Measurements from ENCODE around the gene R3HDM2. TPM values are rescaled to one million over a fixed set of nuclear protein-coding genes. Genes with fewer than 3 reads are reported as not detected.

R3HDM2 gene
- total RNA-seq, 1 experiment from 2014 or later: 64.0 TPM

- H3K9me3 ChIP-seq (ENCODE audit: low read depth, low read length, poor library complexity, severe bottlenecking): no peaks in the 10 kb centered on the region
- no peaks in the 10 kb centered on the region for H3K36me3 ChIP-seq (ENCODE audit: insufficient read depth, low read length, poor library complexity, severe bottlenecking)
- POLR2A ChIA-PET (ENCODE audit: low non-redundant PET): interaction anchor here (0.5 to 0.6 kb wide), 2 partner anchors 15 to 38 kb away, joined by 3 to 10 read pairs; partner anchors contain the start of gene STAC3
- TF ChIP-seq CTCF (conservative IDR thresholded peaks at IDR 0.05; ENCODE audit: low read depth, low read length) (peak; percentile 95), EZH2 (IDR thresholded peaks at IDR 0.05; ENCODE audit: borderline replicate concordance, low read depth, low read length, poor library complexity, severe bottlenecking) (no peak)
- intact Hi-C loops (cut with micrococcal nuclease; ENCODE audit: unreplicated experiment): loop anchor here (1.0 kb wide), 2 partner anchors 26 to 30 kb away; no protein-coding TSS in a partner anchor
- BruUV-seq (replicated peaks): no TSS peak
- no peak overlapping the region for H3K4me3 ChIP-seq (ENCODE audit: low read depth, low read length, poor library complexity, severe bottlenecking)
- peak; percentile 90 for DNase-seq (ENCODE audit: low spot score)
- CTCF ChIA-PET: interaction anchor here (0.6 to 2.5 kb wide), 12 partner anchors 16 to 251 kb away, joined by 3 to 50 read pairs (median 6); partner anchors contain the start of genes NEMP1 and SHMT2
- H3K27ac ChIP-seq (ENCODE audit: low read depth, low read length, poor library complexity, severe bottlenecking): no peak overlapping the region
- peaks cover 28% of the 10 kb centered on the region for H3K4me1 ChIP-seq (ENCODE audit: insufficient read depth, low read length, poor library complexity, severe bottlenecking)
- H3K27me3 ChIP-seq (replicated peaks; ENCODE audit: insufficient read depth, low read depth, low read length, poor library complexity): peaks cover 19% of the 10 kb centered on the region
Observed at GRCh38 chr12:57213058-57213715, 217.7 kb downstream of the R3HDM2 start.

- H3K36me3 ChIP-seq (ENCODE audit: insufficient read depth, low read length, poor library complexity, severe bottlenecking): no peaks in the 10 kb centered on the region
- no TSS peak for BruUV-seq (replicated peaks)
Observed at GRCh38 chr12:57212701-57213057, 218.2 kb downstream of the R3HDM2 start.

More at GRCh38 chr12:57212701-57213057, 218.2 kb downstream of the R3HDM2 start:
- Histone ChIP-seq H3K27ac (ENCODE audit: low read depth, low read length, poor library complexity, severe bottlenecking) (no peak overlapping the region), H3K4me1 (ENCODE audit: insufficient read depth, low read length, poor library complexity, severe bottlenecking) (peaks cover 23% of the 10 kb centered on the region), H3K4me3 (ENCODE audit: low read depth, low read length, poor library complexity, severe bottlenecking) (no peak overlapping the region), H3K27me3 (replicated peaks; ENCODE audit: insufficient read depth, low read depth, low read length, poor library complexity) (peaks cover 19% of the 10 kb centered on the region), H3K9me3 (ENCODE audit: low read depth, low read length, poor library complexity, severe bottlenecking) (no peaks in the 10 kb centered on the region)
- intact Hi-C loops (cut with micrococcal nuclease; ENCODE audit: unreplicated experiment): loop anchor here (1.0 kb wide), 2 partner anchors 27 to 31 kb away; no protein-coding TSS in a partner anchor
- TF ChIP-seq EZH2 (IDR thresholded peaks at IDR 0.05; ENCODE audit: borderline replicate concordance, low read depth, low read length, poor library complexity, severe bottlenecking) (no peak), CTCF (conservative IDR thresholded peaks at IDR 0.05; ENCODE audit: low read depth, low read length) (no peak)
- DNase-seq (ENCODE audit: low spot score): no peak
- CTCF ChIA-PET: interaction anchor here (0.6 to 2.5 kb wide), 8 partner anchors 17 to 240 kb away, joined by 3 to 50 read pairs (median 6); partner anchors contain the start of genes NEMP1 and SHMT2
- POLR2A ChIA-PET (ENCODE audit: low non-redundant PET): interaction anchor here (0.5 kb wide), 1 partner anchor 16 kb away, joined by 3 read pairs; no protein-coding TSS in a partner anchor

Measured in A673 (cell line).